SK-N-SH (cell line): ENCODE data around the gene AUTS2. TPM values are rescaled to one million over a fixed set of nuclear protein-coding genes. Genes with fewer than 3 reads are reported as not detected.
A peak's percentile ranks its signal among the peaks of the same experiment; 100 is the strongest.

Source experiments
- CTCF ChIA-PET: fragments of 300-600, 350-600 bp; formaldehyde crosslinking; extraction: SDS; loops from one replicate; lab custom pipeline; 2021; lab: Yijun Ruan, JAX
- POLR2A ChIA-PET: fragments of 350-600 bp; sonication (Branson Sonifier 250); formaldehyde crosslinking; extraction: SDS; loops from one replicate; lab custom pipeline; 2020; ENCODE audit warnings: antibody characterized with exemption, inconsistent platforms; lab: Yijun Ruan, JAX
- DNase-seq: peaks from one replicate; pipeline ENCODE4 v3.0.0; 2012
- H2AFZ ChIP-seq: fragments of 200-600 bp; sonication (generic); 2 replicates; pipeline ENCODE4 v1.8.1; 2016; ENCODE audit warnings: antibody characterized with exemption, mild to moderate bottlenecking, low read depth
- H3F3A ChIP-seq: fragments of 200-600 bp; sonication (generic); replicated peaks from 2 replicates; pipeline ENCODE3; 2016; ENCODE audit warnings: antibody characterized with exemption, mild to moderate bottlenecking; ENCODE audit not compliant: insufficient read depth
- H3K27ac ChIP-seq, 2 experiments: fragments of 200-500 bp in 1 of 2; fragments of 200-600 bp in 1 of 2; sonication (Bioruptor generic) in 1 of 2; sonication (generic), shearing (Covaris generic) in 1 of 2; 2 replicates each; pipeline versions ENCODE4 v1.5.1 to v1.6.1; 2014 to 2016; ENCODE audit warnings: low read depth in 2 of 2, inconsistent platforms in 1 of 2, low read length in 1 of 2, mild to moderate bottlenecking in 1 of 2, mixed read lengths in 1 of 2
- H3K27me3 ChIP-seq: fragments of 200-600 bp; sonication (generic), shearing (Covaris generic); 2 replicates; pipeline ENCODE4 v1.6.1; 2016; ENCODE audit warnings: mixed run types; ENCODE audit not compliant: insufficient read depth
- H3K36me3 ChIP-seq, 2 experiments: fragments of 200-500 bp in 1 of 2; fragments of 200-600 bp in 1 of 2; sonication (Bioruptor generic) in 1 of 2; sonication (generic) in 1 of 2; replicated peaks in 1 of 2; 2 replicates each; pipeline versions ENCODE3 to v1.5.1; 2014 to 2016; ENCODE audit warnings: low read length in 1 of 2, mild to moderate bottlenecking in 1 of 2; ENCODE audit not compliant: insufficient read depth in 2 of 2, control insufficient read depth in 1 of 2
- H3K4me1 ChIP-seq, 2 experiments: fragments of 200-500 bp in 1 of 2; fragments of 200-600 bp in 1 of 2; sonication (Bioruptor generic) in 1 of 2; sonication (generic), shearing (Covaris generic) in 1 of 2; 2 replicates each; pipeline versions ENCODE4 v1.5.1 to v1.6.1; 2014 to 2016; ENCODE audit warnings: low read depth in 1 of 2, low read length in 1 of 2, mixed run types in 1 of 2; ENCODE audit not compliant: insufficient read depth in 2 of 2, control insufficient read depth in 1 of 2
- H3K4me2 ChIP-seq: fragments of 200-600 bp; sonication (generic), shearing (Covaris generic); 2 replicates; pipeline ENCODE4 v1.6.1; 2017; ENCODE audit warnings: mixed run types
- H3K4me3 ChIP-seq, 2 experiments: fragments of 200-500 bp in 1 of 2; fragments of 200-600 bp in 1 of 2; sonication (Bioruptor generic) in 1 of 2; sonication (generic), shearing (Covaris generic) in 1 of 2; 2 replicates each; pipeline versions ENCODE4 v1.5.1 to v1.8.1; 2014 to 2016; ENCODE audit warnings: low read depth in 2 of 2, inconsistent platforms in 1 of 2, low read length in 1 of 2, mild to moderate bottlenecking in 1 of 2, mixed read lengths in 1 of 2, moderate library complexity in 1 of 2
- H3K79me2 ChIP-seq: fragments of 200-600 bp; sonication (generic); 2 replicates; pipeline ENCODE4 v1.8.1; 2017; ENCODE audit warnings: mild to moderate bottlenecking; ENCODE audit not compliant: insufficient read depth
- H3K9ac ChIP-seq: fragments of 200-600 bp; sonication (generic); 2 replicates; pipeline ENCODE4 v1.6.1; 2017; ENCODE audit warnings: mixed run types
- H3K9me2 ChIP-seq: fragments of 200-600 bp; sonication (generic); 2 replicates; pipeline ENCODE4 v1.6.1; 2017; ENCODE audit warnings: mixed run types
- H3K9me3 ChIP-seq: fragments of 200-600 bp; sonication (generic); 2 replicates; pipeline ENCODE4 v1.6.1; 2017; ENCODE audit warnings: mixed run types, mild to moderate bottlenecking, moderate library complexity
- H4K20me1 ChIP-seq: fragments of 200-600 bp; sonication (generic); 2 replicates; pipeline ENCODE4 v1.6.1; 2017; ENCODE audit warnings: mild to moderate bottlenecking, mixed run types; ENCODE audit not compliant: insufficient read depth
- CTCF ChIP-seq: fragments of 200-600 bp; sonication (generic); IDR thresholded peaks from 2 replicates; pipeline ENCODE4 v1.6.1; 2017; ENCODE audit warnings: antibody characterized with exemption, mild to moderate bottlenecking, moderate library complexity
- ELF1 ChIP-seq: IDR thresholded peaks from 2 replicates; pipeline ENCODE4 v1.4.0; 2012
- EP300 ChIP-seq, 2 experiments: IDR thresholded peaks; 2 replicates each; pipeline versions ENCODE4 v1.4.0 to v1.6.1; 2012; ENCODE audit warnings: borderline replicate concordance in 1 of 2, low read depth in 1 of 2, low read length in 1 of 2
- EZH2phosphoT487 ChIP-seq: fragments of 200-600 bp; sonication (generic); IDR thresholded peaks from 2 replicates; pipeline ENCODE4 v1.6.1; 2017; ENCODE audit warnings: low read depth, mixed run types, mild to moderate bottlenecking, antibody characterized with exemption, moderate library complexity, borderline replicate concordance
- FOSL2 ChIP-seq: IDR thresholded peaks from 2 replicates; pipeline ENCODE4 v1.4.0; 2012; ENCODE audit warnings: low read depth, mild to moderate bottlenecking, moderate library complexity, borderline replicate concordance
- FOXJ3 ChIP-seq: sonication (generic); formaldehyde crosslinking; IDR thresholded peaks from 2 replicates; pipeline ENCODE4 v1.5.1; 2020; ENCODE audit warnings: mild to moderate bottlenecking, missing genetic modification reagents
- FOXM1 ChIP-seq: IDR thresholded peaks from 2 replicates; pipeline ENCODE4 v1.4.0; 2012; ENCODE audit warnings: low read depth, mild to moderate bottlenecking
- GABPA ChIP-seq: IDR thresholded peaks from 2 replicates; pipeline ENCODE4 v1.4.0; 2012; ENCODE audit warnings: low read depth, mild to moderate bottlenecking
- GATA2 ChIP-seq: sonication (generic); formaldehyde crosslinking; IDR thresholded peaks from 2 replicates; pipeline ENCODE4 v1.5.0; 2020; ENCODE audit warnings: mild to moderate bottlenecking, missing genetic modification reagents
- JUND ChIP-seq: IDR thresholded peaks from 2 replicates; pipeline ENCODE4 v1.4.0; 2012
- MXI1 ChIP-seq: IDR thresholded peaks from 2 replicates; pipeline ENCODE4 v1.6.1; 2012; ENCODE audit warnings: mild to moderate bottlenecking, low read depth, low read length, improper control_type of control experiment
- NFIC ChIP-seq: IDR thresholded peaks from 2 replicates; pipeline ENCODE4 v1.4.0; 2012; ENCODE audit warnings: borderline replicate concordance
- NRF1 ChIP-seq: IDR thresholded peaks from 2 replicates; pipeline ENCODE4 v1.6.1; 2012; ENCODE audit warnings: low read depth, mild to moderate bottlenecking, low read length
- POLR2AphosphoS5 ChIP-seq: IDR thresholded peaks from 2 replicates; pipeline ENCODE4 v1.6.1; 2012; ENCODE audit warnings: low read depth, low read length
- RAD21 ChIP-seq: IDR thresholded peaks from 2 replicates; pipeline ENCODE4 v1.6.1; 2012; ENCODE audit warnings: mild to moderate bottlenecking, low read length
- RCOR1 ChIP-seq: fragments of 150-350 bp; IDR thresholded peaks from 2 replicates; pipeline ENCODE4 v1.6.1; 2017; ENCODE audit warnings: antibody characterized with exemption, low read length
- SIN3A ChIP-seq: IDR thresholded peaks from 2 replicates; pipeline ENCODE4 v1.6.1; 2012; ENCODE audit warnings: low read depth, mild to moderate bottlenecking, low read length, moderate library complexity, borderline replicate concordance
- SMC3 ChIP-seq: IDR thresholded peaks from 2 replicates; pipeline ENCODE4 v1.6.1; 2012; ENCODE audit warnings: low read depth, low read length, improper control_type of control experiment
- TAF1 ChIP-seq: IDR thresholded peaks from 2 replicates; pipeline ENCODE4 v1.6.1; 2012; ENCODE audit warnings: low read depth, mild to moderate bottlenecking, low read length, moderate library complexity, borderline replicate concordance
- TCF12 ChIP-seq: IDR thresholded peaks from 2 replicates; pipeline ENCODE4 v1.4.0; 2012
- TEAD4 ChIP-seq: IDR thresholded peaks from 2 replicates; pipeline ENCODE4 v1.4.0; 2012; ENCODE audit warnings: mild to moderate bottlenecking, borderline replicate concordance; ENCODE audit not compliant: insufficient read depth
- USF1 ChIP-seq: IDR thresholded peaks from 2 replicates; pipeline ENCODE4 v1.4.0; 2012; ENCODE audit warnings: low read depth, borderline replicate concordance
- YY1 ChIP-seq: IDR thresholded peaks from 2 replicates; pipeline ENCODE4 v1.4.0; 2012; ENCODE audit warnings: low read depth, mild to moderate bottlenecking
- WGBS: methylation state at CpG from one replicate; pipeline ENCODE4 v1.1.6; 2017; ENCODE audit warnings: low lambda C conversion rate; 5-methylcytosine and 5-hydroxymethylcytosine counted together
- polyA plus RNA-seq, 3 experiments: library from polyadenylated mRNA; depleted of rRNA; stranded (reverse); fragments of >200 nt; gene quantifications; 2 replicates each; pipeline ENCODE4 v1.2.3, GENCODE V29; 2012
- TF ChIP-seq, protein P1 (sequence below): IDR thresholded peaks from 2 replicates; pipeline ENCODE4 v1.6.1; 2012; ENCODE audit warnings: mild to moderate bottlenecking, low read depth, low read length, moderate library complexity
- TF ChIP-seq, protein P2 (sequence below): IDR thresholded peaks from 2 replicates; pipeline ENCODE4 v1.4.0; 2012; ENCODE audit warnings: low read depth, borderline replicate concordance
- TF ChIP-seq, protein P3 (sequence below): IDR thresholded peaks from 2 replicates; pipeline ENCODE4 v1.4.0; 2012; ENCODE audit warnings: low read depth

The AUTS2 gene
- polyA plus RNA-seq, 1 of the 3 experiments (the other 2 are of a cell fraction), result 15.6 TPM

GRCh38 chr7:70325509-70326101 is 727.3 kb downstream of the AUTS2 start:
- Histone ChIP-seq H3K4me1 (peaks cover 6 to 20% of the 10 kb centered on the region in 2 experiments; a peak in 1 of 4 replicates), H3K9me3 (no peaks in the 10 kb centered on the region), H4K20me1 (no peaks in the 10 kb centered on the region), H3K79me2 (no peaks in the 10 kb centered on the region), H3K36me3 (no peaks in the 10 kb centered on the region), H3K9ac (no peak overlapping the region), H3K27me3 (no peaks in the 10 kb centered on the region), H3K4me3 (no peak overlapping the region), H3K9me2 (no peaks in the 10 kb centered on the region), H3K27ac (peak overlapping the region; percentile 23 to 24; a peak in 3 of 4 replicates), H2AFZ (no peak overlapping the region), H3F3A (no peaks in the 10 kb centered on the region), H3K4me2 (peak overlapping the region; percentile 45; the same call in 1 of the 2 replicates)
- POLR2A ChIA-PET, result no interaction called here
- CTCF ChIA-PET, result interaction anchor here (1.3 kb wide), 1 partner anchor 32 kb away, joined by 4 read pairs; no protein-coding TSS in a partner anchor
- WGBS, result 45% methylated on average over 2 of the region's 2 CpGs
- peak; percentile 42 for DNase-seq
- TF ChIP-seq FOSL2 (peak; percentile 95), TAF1 (no peak), GATA2 (CRISPR knock-in tag) (0 out of 2 replicates have a peak, but pooled peaks have one; percentile 7), TCF12 (peak; percentile 93), YY1 (no peak), TEAD4 (0 out of 2 replicates have a peak, but pooled peaks have one; percentile 7), RAD21 (no peak), USF1 (no peak), NFIC (peak; percentile 59; the same call in 1 of the 2 replicates), ELF1 (no peak), GABPA (no peak), RCOR1 (peak; percentile 62; the same call in 1 of the 2 replicates), CTCF (no peak), POLR2AphosphoS5 (peak; percentile 68), SMC3 (no peak), FOXJ3 (CRISPR knock-in tag) (no peak), MXI1 (peak; percentile 56; the same call in 1 of the 2 replicates), EP300 (IDR thresholded peaks at IDR 0.05; ENCODE audit: borderline replicate concordance in 1 of 2, low read depth in 1 of 2, low read length in 1 of 2) (peak in 1 of 2 experiments; percentile 69; a peak in 1 of 4 replicates), SIN3A (peak; percentile 69; the same call in 1 of the 2 replicates), NRF1 (no peak), JUND (peak; percentile 93), FOXM1 (no peak), EZH2phosphoT487 (no peak)
- TF ChIP-seq, protein P1, sequence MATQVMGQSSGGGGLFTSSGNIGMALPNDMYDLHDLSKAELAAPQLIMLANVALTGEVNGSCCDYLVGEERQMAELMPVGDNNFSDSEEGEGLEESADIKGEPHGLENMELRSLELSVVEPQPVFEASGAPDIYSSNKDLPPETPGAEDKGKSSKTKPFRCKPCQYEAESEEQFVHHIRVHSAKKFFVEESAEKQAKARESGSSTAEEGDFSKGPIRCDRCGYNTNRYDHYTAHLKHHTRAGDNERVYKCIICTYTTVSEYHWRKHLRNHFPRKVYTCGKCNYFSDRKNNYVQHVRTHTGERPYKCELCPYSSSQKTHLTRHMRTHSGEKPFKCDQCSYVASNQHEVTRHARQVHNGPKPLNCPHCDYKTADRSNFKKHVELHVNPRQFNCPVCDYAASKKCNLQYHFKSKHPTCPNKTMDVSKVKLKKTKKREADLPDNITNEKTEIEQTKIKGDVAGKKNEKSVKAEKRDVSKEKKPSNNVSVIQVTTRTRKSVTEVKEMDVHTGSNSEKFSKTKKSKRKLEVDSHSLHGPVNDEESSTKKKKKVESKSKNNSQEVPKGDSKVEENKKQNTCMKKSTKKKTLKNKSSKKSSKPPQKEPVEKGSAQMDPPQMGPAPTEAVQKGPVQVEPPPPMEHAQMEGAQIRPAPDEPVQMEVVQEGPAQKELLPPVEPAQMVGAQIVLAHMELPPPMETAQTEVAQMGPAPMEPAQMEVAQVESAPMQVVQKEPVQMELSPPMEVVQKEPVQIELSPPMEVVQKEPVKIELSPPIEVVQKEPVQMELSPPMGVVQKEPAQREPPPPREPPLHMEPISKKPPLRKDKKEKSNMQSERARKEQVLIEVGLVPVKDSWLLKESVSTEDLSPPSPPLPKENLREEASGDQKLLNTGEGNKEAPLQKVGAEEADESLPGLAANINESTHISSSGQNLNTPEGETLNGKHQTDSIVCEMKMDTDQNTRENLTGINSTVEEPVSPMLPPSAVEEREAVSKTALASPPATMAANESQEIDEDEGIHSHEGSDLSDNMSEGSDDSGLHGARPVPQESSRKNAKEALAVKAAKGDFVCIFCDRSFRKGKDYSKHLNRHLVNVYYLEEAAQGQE, result 0 out of 2 replicates have a peak, but pooled peaks have one; percentile 30
- TF ChIP-seq, protein P2, sequence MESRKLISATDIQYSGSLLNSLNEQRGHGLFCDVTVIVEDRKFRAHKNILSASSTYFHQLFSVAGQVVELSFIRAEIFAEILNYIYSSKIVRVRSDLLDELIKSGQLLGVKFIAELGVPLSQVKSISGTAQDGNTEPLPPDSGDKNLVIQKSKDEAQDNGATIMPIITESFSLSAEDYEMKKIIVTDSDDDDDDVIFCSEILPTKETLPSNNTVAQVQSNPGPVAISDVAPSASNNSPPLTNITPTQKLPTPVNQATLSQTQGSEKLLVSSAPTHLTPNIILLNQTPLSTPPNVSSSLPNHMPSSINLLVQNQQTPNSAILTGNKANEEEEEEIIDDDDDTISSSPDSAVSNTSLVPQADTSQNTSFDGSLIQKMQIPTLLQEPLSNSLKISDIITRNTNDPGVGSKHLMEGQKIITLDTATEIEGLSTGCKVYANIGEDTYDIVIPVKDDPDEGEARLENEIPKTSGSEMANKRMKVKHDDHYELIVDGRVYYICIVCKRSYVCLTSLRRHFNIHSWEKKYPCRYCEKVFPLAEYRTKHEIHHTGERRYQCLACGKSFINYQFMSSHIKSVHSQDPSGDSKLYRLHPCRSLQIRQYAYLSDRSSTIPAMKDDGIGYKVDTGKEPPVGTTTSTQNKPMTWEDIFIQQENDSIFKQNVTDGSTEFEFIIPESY, result no peak
- TF ChIP-seq, protein P3, sequence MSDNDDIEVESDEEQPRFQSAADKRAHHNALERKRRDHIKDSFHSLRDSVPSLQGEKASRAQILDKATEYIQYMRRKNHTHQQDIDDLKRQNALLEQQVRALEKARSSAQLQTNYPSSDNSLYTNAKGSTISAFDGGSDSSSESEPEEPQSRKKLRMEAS, result peak; percentile 85
